ENCODE measurements around the gene POLD2.

POLD2 gene

GRCh38 chr7:44078521-44078920 is 44.8 kb downstream of the POLD2 start:
- H3K27ac ChIP-seq, result no peak overlapping the region
- TF ChIP-seq CTCF (conservative IDR thresholded peaks at IDR 0.05; ENCODE audit: low read depth, low read length), result no peak

GRCh38 chr7:44077681-44078091 is 45.7 kb downstream of the POLD2 start:
- H3K4me2 ChIP-seq, result no peak overlapping the region
- H3K36me3 ChIP-seq (ENCODE audit: insufficient read depth), result no peaks in the 10 kb centered on the region
- H3K27ac ChIP-seq, result no peak overlapping the region

More at GRCh38 chr7:44078521-44078920, 44.8 kb downstream of the POLD2 start:
- peaks cover 4% of the 10 kb centered on the region for H3K4me1 ChIP-seq (ENCODE audit: low read depth, poor library complexity, severe bottlenecking)
- no peak overlapping the region for H3K4me3 ChIP-seq (IDR thresholded peaks at IDR 0.05; ENCODE audit: insufficient read depth, low read depth, low read length)
- no peak overlapping the region for H3K9ac ChIP-seq
- H3K4me2 ChIP-seq, result no peak overlapping the region
- H3K79me2 ChIP-seq (ENCODE audit: insufficient read depth, low read depth), result no peaks in the 10 kb centered on the region
- peaks cover 2% of the 10 kb centered on the region; the same call in 1 of the 2 replicates for H3K27me3 ChIP-seq (ENCODE audit: insufficient read depth, low read depth)
- no peak overlapping the region for H2AFZ ChIP-seq (ENCODE audit: low read depth)
- H3K36me3 ChIP-seq (ENCODE audit: insufficient read depth), result no peaks in the 10 kb centered on the region
- H4K20me1 ChIP-seq (ENCODE audit: insufficient read depth), result no peaks in the 10 kb centered on the region

GRCh38 chr7:44077061-44077460 is 46.3 kb downstream of the POLD2 start:
- Histone ChIP-seq H3K4me2 (no peak overlapping the region), H3K79me2 (ENCODE audit: insufficient read depth, low read depth) (no peaks in the 10 kb centered on the region), H3K27me3 (ENCODE audit: insufficient read depth, low read depth) (no peaks in the 10 kb centered on the region), H2AFZ (ENCODE audit: low read depth) (no peak overlapping the region), H3K4me3 (IDR thresholded peaks at IDR 0.05; ENCODE audit: insufficient read depth, low read depth, low read length) (no peak overlapping the region), H3K36me3 (ENCODE audit: insufficient read depth) (no peaks in the 10 kb centered on the region), H3K9ac (no peak overlapping the region), H3K27ac (no peak overlapping the region), H3K4me1 (ENCODE audit: low read depth, poor library complexity, severe bottlenecking) (no peaks in the 10 kb centered on the region), H4K20me1 (ENCODE audit: insufficient read depth) (no peaks in the 10 kb centered on the region)
- no peak for TF ChIP-seq CTCF (conservative IDR thresholded peaks at IDR 0.05; ENCODE audit: low read depth, low read length)

More at GRCh38 chr7:44077681-44078091, 45.7 kb downstream of the POLD2 start:
- Histone ChIP-seq H4K20me1 (ENCODE audit: insufficient read depth) (no peaks in the 10 kb centered on the region), H2AFZ (ENCODE audit: low read depth) (no peak overlapping the region), H3K79me2 (ENCODE audit: insufficient read depth, low read depth) (no peaks in the 10 kb centered on the region), H3K9ac (no peak overlapping the region), H3K4me3 (IDR thresholded peaks at IDR 0.05; ENCODE audit: insufficient read depth, low read depth, low read length) (no peak overlapping the region), H3K4me1 (ENCODE audit: low read depth, poor library complexity, severe bottlenecking) (no peaks in the 10 kb centered on the region), H3K27me3 (ENCODE audit: insufficient read depth, low read depth) (no peaks in the 10 kb centered on the region)
- TF ChIP-seq CTCF (conservative IDR thresholded peaks at IDR 0.05; ENCODE audit: low read depth, low read length), result no peak

GRCh38 chr7:44076101-44076895 is 47.0 kb downstream of the POLD2 start:
- H4K20me1 ChIP-seq (ENCODE audit: insufficient read depth), result no peaks in the 10 kb centered on the region
- no peak overlapping the region for H3K27ac ChIP-seq
- H3K79me2 ChIP-seq (ENCODE audit: insufficient read depth, low read depth), result no peaks in the 10 kb centered on the region
- no peak for TF ChIP-seq CTCF (conservative IDR thresholded peaks at IDR 0.05; ENCODE audit: low read depth, low read length)
- H3K4me2 ChIP-seq, result no peak overlapping the region
- no peak overlapping the region for H2AFZ ChIP-seq (ENCODE audit: low read depth)
- H3K27me3 ChIP-seq (ENCODE audit: insufficient read depth, low read depth), result no peaks in the 10 kb centered on the region
- H3K9ac ChIP-seq, result no peak overlapping the region
- H3K4me1 ChIP-seq (ENCODE audit: low read depth, poor library complexity, severe bottlenecking), result peaks cover 1% of the 10 kb centered on the region
- H3K36me3 ChIP-seq (ENCODE audit: insufficient read depth), result no peaks in the 10 kb centered on the region
- no peak overlapping the region for H3K4me3 ChIP-seq (IDR thresholded peaks at IDR 0.05; ENCODE audit: insufficient read depth, low read depth, low read length)

Measured in KMS-11 (cell line).